Measurements from ENCODE around the gene MED29. TPM values are rescaled to one million over a fixed set of nuclear protein-coding genes. Genes with fewer than 3 reads are reported as not detected.

MED29 gene
- total and polyA plus RNA-seq, 2 of the 13 experiments (the other 11 are each of a cell fraction or from before 2014, with no cell fraction given): 14.0 to 19.7 TPM

GRCh38 chr19:39445196-39446111, 54.3 kb downstream of the MED29 start, which contains the start of gene SUPT5H (continued):
- TF ChIP-seq, protein P1, sequence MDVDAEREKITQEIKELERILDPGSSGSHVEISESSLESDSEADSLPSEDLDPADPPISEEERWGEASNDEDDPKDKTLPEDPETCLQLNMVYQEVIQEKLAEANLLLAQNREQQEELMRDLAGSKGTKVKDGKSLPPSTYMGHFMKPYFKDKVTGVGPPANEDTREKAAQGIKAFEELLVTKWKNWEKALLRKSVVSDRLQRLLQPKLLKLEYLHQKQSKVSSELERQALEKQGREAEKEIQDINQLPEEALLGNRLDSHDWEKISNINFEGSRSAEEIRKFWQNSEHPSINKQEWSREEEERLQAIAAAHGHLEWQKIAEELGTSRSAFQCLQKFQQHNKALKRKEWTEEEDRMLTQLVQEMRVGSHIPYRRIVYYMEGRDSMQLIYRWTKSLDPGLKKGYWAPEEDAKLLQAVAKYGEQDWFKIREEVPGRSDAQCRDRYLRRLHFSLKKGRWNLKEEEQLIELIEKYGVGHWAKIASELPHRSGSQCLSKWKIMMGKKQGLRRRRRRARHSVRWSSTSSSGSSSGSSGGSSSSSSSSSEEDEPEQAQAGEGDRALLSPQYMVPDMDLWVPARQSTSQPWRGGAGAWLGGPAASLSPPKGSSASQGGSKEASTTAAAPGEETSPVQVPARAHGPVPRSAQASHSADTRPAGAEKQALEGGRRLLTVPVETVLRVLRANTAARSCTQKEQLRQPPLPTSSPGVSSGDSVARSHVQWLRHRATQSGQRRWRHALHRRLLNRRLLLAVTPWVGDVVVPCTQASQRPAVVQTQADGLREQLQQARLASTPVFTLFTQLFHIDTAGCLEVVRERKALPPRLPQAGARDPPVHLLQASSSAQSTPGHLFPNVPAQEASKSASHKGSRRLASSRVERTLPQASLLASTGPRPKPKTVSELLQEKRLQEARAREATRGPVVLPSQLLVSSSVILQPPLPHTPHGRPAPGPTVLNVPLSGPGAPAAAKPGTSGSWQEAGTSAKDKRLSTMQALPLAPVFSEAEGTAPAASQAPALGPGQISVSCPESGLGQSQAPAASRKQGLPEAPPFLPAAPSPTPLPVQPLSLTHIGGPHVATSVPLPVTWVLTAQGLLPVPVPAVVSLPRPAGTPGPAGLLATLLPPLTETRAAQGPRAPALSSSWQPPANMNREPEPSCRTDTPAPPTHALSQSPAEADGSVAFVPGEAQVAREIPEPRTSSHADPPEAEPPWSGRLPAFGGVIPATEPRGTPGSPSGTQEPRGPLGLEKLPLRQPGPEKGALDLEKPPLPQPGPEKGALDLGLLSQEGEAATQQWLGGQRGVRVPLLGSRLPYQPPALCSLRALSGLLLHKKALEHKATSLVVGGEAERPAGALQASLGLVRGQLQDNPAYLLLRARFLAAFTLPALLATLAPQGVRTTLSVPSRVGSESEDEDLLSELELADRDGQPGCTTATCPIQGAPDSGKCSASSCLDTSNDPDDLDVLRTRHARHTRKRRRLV (CRISPR knock-in tag; IDR thresholded peaks at IDR 0.05): peak; percentile 77
- TF ChIP-seq, protein P2, sequence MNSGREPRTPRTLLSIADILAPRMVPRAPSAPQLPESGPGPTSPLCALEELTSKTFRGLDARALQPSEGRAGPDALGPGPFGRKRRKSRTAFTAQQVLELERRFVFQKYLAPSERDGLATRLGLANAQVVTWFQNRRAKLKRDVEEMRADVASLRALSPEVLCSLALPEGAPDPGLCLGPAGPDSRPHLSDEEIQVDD (CRISPR knock-in tag; IDR thresholded peaks at IDR 0.05; ENCODE audit: borderline replicate concordance): no peak
- TF ChIP-seq TAF1 (CRISPR knock-in tag; IDR thresholded peaks at IDR 0.05) (peak; percentile 82), IRF2 (CRISPR knock-in tag; IDR thresholded peaks at IDR 0.05) (peak; percentile 95), ZFP1 (CRISPR knock-in tag; IDR thresholded peaks at IDR 0.05) (no peak), ZNF460 (CRISPR knock-in tag; IDR thresholded peaks at IDR 0.05; ENCODE audit: borderline replicate concordance) (peak; percentile 32; the same call in 1 of the 2 replicates), CHCHD3 (CRISPR knock-in tag; IDR thresholded peaks at IDR 0.05) (peak; percentile 85), NR1H2 (CRISPR knock-in tag; IDR thresholded peaks at IDR 0.05; ENCODE audit: borderline replicate concordance, low read depth) (no peak), EED (CRISPR knock-in tag; IDR thresholded peaks at IDR 0.05) (no peak), PAF1 (CRISPR knock-in tag; IDR thresholded peaks at IDR 0.05) (no peak), ZFP90 (CRISPR knock-in tag; IDR thresholded peaks at IDR 0.05; ENCODE audit: borderline replicate concordance) (no peak; the same call in 1 of the 2 replicates), ZNF674 (CRISPR knock-in tag; IDR thresholded peaks at IDR 0.05; ENCODE audit: low read depth) (no peak), BRF2 (CRISPR knock-in tag; IDR thresholded peaks at IDR 0.05) (no peak), KMT2A (CRISPR knock-in tag; IDR thresholded peaks at IDR 0.05) (peak; percentile 93), SP2 (CRISPR knock-in tag; IDR thresholded peaks at IDR 0.05) (peak; percentile 64), ZBTB44 (CRISPR knock-in tag; IDR thresholded peaks at IDR 0.05) (0 out of 2 replicates have a peak, but pooled peaks have one; percentile 49), KDM5B (CRISPR knock-in tag; IDR thresholded peaks at IDR 0.05; ENCODE audit: borderline replicate concordance) (peak; percentile 94), BCL6 (CRISPR knock-in tag; IDR thresholded peaks at IDR 0.05) (peak; percentile 65), SRSF1 (optimal IDR thresholded peaks at IDR 0.05; ENCODE audit: low read depth, low read length) (peak; percentile 89)
- TF ChIP-seq, protein P3, sequence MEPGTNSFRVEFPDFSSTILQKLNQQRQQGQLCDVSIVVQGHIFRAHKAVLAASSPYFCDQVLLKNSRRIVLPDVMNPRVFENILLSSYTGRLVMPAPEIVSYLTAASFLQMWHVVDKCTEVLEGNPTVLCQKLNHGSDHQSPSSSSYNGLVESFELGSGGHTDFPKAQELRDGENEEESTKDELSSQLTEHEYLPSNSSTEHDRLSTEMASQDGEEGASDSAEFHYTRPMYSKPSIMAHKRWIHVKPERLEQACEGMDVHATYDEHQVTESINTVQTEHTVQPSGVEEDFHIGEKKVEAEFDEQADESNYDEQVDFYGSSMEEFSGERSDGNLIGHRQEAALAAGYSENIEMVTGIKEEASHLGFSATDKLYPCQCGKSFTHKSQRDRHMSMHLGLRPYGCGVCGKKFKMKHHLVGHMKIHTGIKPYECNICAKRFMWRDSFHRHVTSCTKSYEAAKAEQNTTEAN (CRISPR knock-in tag; conservative IDR thresholded peaks at IDR 0.05): no peak; the same call in 1 of the 2 replicates

Measured in HepG2 (cell line).